GM23248 (cell line): ENCODE data around the gene NAT8L. TPM values are rescaled to one million over a fixed set of nuclear protein-coding genes. Genes with fewer than 3 reads are reported as not detected.

Source experiments
- DNase-seq: peaks from one replicate; pipeline ENCODE4 v3.0.0-alpha.2; 2015
- H2AFZ ChIP-seq: fragments of 200-600 bp; sonication (generic); 2 replicates; pipeline ENCODE4 v1.6.1; 2016; ENCODE audit warnings: antibody characterized with exemption
- H3F3A ChIP-seq: fragments of 200-600 bp; sonication (generic); 2 replicates; pipeline ENCODE4 v1.6.1; 2016; ENCODE audit warnings: mild to moderate bottlenecking, antibody characterized with exemption, mixed run types; ENCODE audit not compliant: insufficient read depth
- H3K27ac ChIP-seq: fragments of 200-600 bp; sonication (generic); 2 replicates; pipeline ENCODE4 v1.5.1; 2016; ENCODE audit warnings: mild to moderate bottlenecking
- H3K27me3 ChIP-seq: fragments of 200-600 bp; sonication (generic); replicated peaks from 2 replicates; pipeline ENCODE4 v1.6.1; 2016; ENCODE audit warnings: mild to moderate bottlenecking; ENCODE audit not compliant: insufficient read depth
- H3K36me3 ChIP-seq: fragments of 200-600 bp; sonication (generic); 2 replicates; pipeline ENCODE4 v1.6.1; 2016; ENCODE audit warnings: low read depth, mild to moderate bottlenecking
- H3K4me1 ChIP-seq: fragments of 200-600 bp; sonication (generic); 2 replicates; pipeline ENCODE4 v1.6.1; 2016; ENCODE audit warnings: mild to moderate bottlenecking; ENCODE audit not compliant: insufficient read depth
- H3K4me2 ChIP-seq: fragments of 200-600 bp; sonication (generic); one replicate; pipeline ENCODE4 v1.6.1; 2016; ENCODE audit warnings: mild to moderate bottlenecking; ENCODE audit not compliant: unreplicated experiment
- H3K4me3 ChIP-seq: fragments of 200-600 bp; sonication (generic); 2 replicates; pipeline ENCODE4 v1.5.1; 2016; ENCODE audit warnings: mild to moderate bottlenecking
- H3K79me2 ChIP-seq: fragments of 200-600 bp; sonication (generic); 2 replicates; pipeline ENCODE4 v1.6.1; 2016; ENCODE audit warnings: mild to moderate bottlenecking; ENCODE audit not compliant: insufficient read depth
- H3K9ac ChIP-seq: fragments of 200-600 bp; sonication (generic); 2 replicates; pipeline ENCODE4 v1.6.1; 2016; ENCODE audit warnings: mild to moderate bottlenecking
- H3K9me2 ChIP-seq: fragments of 200-600 bp; sonication (generic); 2 replicates; pipeline ENCODE4 v1.6.1; 2016; ENCODE audit warnings: mixed run types, mild to moderate bottlenecking, moderate library complexity; ENCODE audit not compliant: insufficient read depth
- H3K9me3 ChIP-seq: fragments of 200-600 bp; sonication (generic); one replicate; pipeline ENCODE4 v1.6.1; 2017; ENCODE audit warnings: low read depth
- H4K20me1 ChIP-seq: fragments of 200-600 bp; sonication (generic); 2 replicates; pipeline ENCODE4 v1.6.0; 2016; ENCODE audit not compliant: insufficient read depth
- EZH2 ChIP-seq: fragments of 200-600 bp; sonication (generic); IDR thresholded peaks from 2 replicates; pipeline ENCODE4 v1.6.1; 2018; ENCODE audit warnings: antibody characterized with exemption, mild to moderate bottlenecking; ENCODE audit not compliant: insufficient read depth, poor library complexity, severe bottlenecking
- EZH2phosphoT487 ChIP-seq: fragments of 200-600 bp; sonication (generic); IDR thresholded peaks from 2 replicates; pipeline ENCODE4 v1.6.1; 2018; ENCODE audit warnings: antibody characterized with exemption, moderate library complexity, mild to moderate bottlenecking, low read depth; ENCODE audit not compliant: insufficient read depth
- WGBS, 2 experiments: methylation state at CpG; one replicate each; pipeline ENCODE4 v1.1.6; 2015 to 2017; ENCODE audit warnings: low lambda C conversion rate in 2 of 2, low coverage in 1 of 2; ENCODE audit errors: missing lambda C conversion rate in 2 of 2; 5-methylcytosine and 5-hydroxymethylcytosine counted together
- in situ Hi-C: fragments of 300-500 bp; cut with MboI; formaldehyde crosslinking; loops from 2 replicates; pipeline ENCODE4 v1.15.0; 2020
- polyA plus RNA-seq: library from polyadenylated mRNA; unstranded; fragments of >200 nt; fragmentation: Nextera tagmentation; extraction: Ambion mirVana; gene quantifications from 2 replicates; pipeline ENCODE4 v1.2.1, GENCODE V29; 2016
- total RNA-seq: library from RNA; depleted of rRNA; stranded (reverse); fragments of >200 nt; shearing (Covaris generic); gene quantifications from 2 replicates; pipeline ENCODE4 v1.2.3, GENCODE V29; 2014

NAT8L gene
- total and polyA plus RNA-seq, 2 experiments from 2014 or later = 0.03 TPM; not detected in 1

DNA sequence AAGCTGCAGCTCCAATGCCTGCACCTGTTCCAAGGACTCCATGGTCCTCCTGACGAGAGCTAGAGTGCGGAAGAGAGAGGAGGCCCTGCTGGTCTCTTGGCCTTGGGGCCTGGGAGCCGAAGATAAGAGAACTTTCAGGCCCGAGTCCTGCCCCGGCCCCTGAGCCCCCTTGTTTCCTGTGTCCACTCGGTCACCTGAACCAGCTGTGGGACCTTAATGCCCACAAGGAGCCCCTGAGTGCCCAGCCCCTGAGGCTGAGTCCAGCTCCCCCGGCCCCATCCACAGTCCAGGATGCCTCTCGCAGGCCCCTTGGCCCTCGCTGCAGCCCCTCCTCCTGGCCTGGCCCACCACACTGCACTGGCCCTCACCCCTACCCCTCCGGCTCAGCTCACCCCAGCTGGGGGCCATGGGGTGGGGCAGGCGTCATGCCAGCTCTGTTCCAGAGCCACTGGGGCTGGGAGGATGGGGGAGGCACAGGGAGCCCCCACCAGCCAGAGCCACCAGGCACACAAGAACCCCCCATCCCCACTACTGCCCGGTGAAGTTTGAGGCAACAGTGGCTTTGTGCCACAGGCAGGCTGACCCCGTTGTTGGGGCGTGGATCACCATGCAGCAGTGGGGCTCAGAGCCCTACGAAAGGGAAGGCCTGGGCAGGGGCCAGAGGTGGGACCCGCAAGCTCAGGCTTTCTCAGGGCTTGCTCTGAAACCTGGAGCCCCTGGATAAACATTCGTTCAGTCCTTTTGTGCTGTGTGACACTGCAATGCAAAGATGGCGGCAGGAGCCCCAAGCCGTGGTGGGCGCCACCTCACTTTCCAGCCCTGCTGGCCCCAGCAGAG is 14.1 kb downstream of the NAT8L start:
- Histone ChIP-seq H3K9me3 (no peaks in the 10 kb centered on the region), H3K4me2 (no peak overlapping the region)
- DNase-seq = no peak

GRCh38 chr4:2073808-2074481 is 14.8 kb downstream of the NAT8L start:
- Histone ChIP-seq H3K79me2 (no peaks in the 10 kb centered on the region), H3K4me2 (no peak overlapping the region), H2AFZ (no peak overlapping the region), H3K9me3 (no peaks in the 10 kb centered on the region), H4K20me1 (no peaks in the 10 kb centered on the region), H3K4me3 (no peak overlapping the region), H3K4me1 (no peaks in the 10 kb centered on the region), H3K9me2 (no peaks in the 10 kb centered on the region), H3K27ac (no peak overlapping the region), H3K36me3 (no peaks in the 10 kb centered on the region), H3F3A (no peaks in the 10 kb centered on the region), H3K9ac (no peak overlapping the region), H3K27me3 (no peaks in the 10 kb centered on the region)
- in situ Hi-C loops = no loop called here
- DNase-seq = no peak
- 74 to 77% methylated on average over 16 to 20 of the region's 20 CpGs for WGBS, 2 experiments
- TF ChIP-seq EZH2phosphoT487 (no peak), EZH2 (no peak)

More for the DNA sequence above, 14.1 kb downstream of the NAT8L start:
- Histone ChIP-seq H2AFZ (no peak overlapping the region), H3K36me3 (no peaks in the 10 kb centered on the region), H3K79me2 (no peaks in the 10 kb centered on the region), H3K27ac (no peak overlapping the region), H3K9ac (no peak overlapping the region), H4K20me1 (no peaks in the 10 kb centered on the region; the same call in 1 of the 2 replicates), H3F3A (no peaks in the 10 kb centered on the region), H3K4me1 (no peaks in the 10 kb centered on the region), H3K27me3 (no peaks in the 10 kb centered on the region), H3K9me2 (no peaks in the 10 kb centered on the region), H3K4me3 (no peak overlapping the region)
- TF ChIP-seq EZH2 (no peak), EZH2phosphoT487 (no peak)
- in situ Hi-C loops = no loop called here
- 72 to 80% methylated on average over 14 to 18 of the region's 20 CpGs for WGBS, 2 experiments

- no peak overlapping the region for H3K9ac ChIP-seq
- no peaks in the 10 kb centered on the region for H3K9me2 ChIP-seq
- no peak overlapping the region for H2AFZ ChIP-seq
- no peaks in the 10 kb centered on the region for H3K79me2 ChIP-seq
- H3K36me3 ChIP-seq = no peaks in the 10 kb centered on the region
- TF ChIP-seq EZH2 (no peak), EZH2phosphoT487 (no peak)
- no peaks in the 10 kb centered on the region for H3K4me1 ChIP-seq
- H3F3A ChIP-seq = no peaks in the 10 kb centered on the region
- no peaks in the 10 kb centered on the region for H3K27me3 ChIP-seq
- no peak overlapping the region for H3K27ac ChIP-seq
- no peak for DNase-seq
- no peak overlapping the region for H3K4me3 ChIP-seq
- in situ Hi-C loops = no loop called here
- H3K9me3 ChIP-seq = no peaks in the 10 kb centered on the region
- H4K20me1 ChIP-seq = no peaks in the 10 kb centered on the region
- no peak overlapping the region for H3K4me2 ChIP-seq
- 77 to 79% methylated on average over 7 to 11 of the region's 11 CpGs for whole genome bisulfite sequencing, 2 experiments
Measured at GRCh38 chr4:2074588-2074987, 15.5 kb downstream of the NAT8L start.

DNA sequence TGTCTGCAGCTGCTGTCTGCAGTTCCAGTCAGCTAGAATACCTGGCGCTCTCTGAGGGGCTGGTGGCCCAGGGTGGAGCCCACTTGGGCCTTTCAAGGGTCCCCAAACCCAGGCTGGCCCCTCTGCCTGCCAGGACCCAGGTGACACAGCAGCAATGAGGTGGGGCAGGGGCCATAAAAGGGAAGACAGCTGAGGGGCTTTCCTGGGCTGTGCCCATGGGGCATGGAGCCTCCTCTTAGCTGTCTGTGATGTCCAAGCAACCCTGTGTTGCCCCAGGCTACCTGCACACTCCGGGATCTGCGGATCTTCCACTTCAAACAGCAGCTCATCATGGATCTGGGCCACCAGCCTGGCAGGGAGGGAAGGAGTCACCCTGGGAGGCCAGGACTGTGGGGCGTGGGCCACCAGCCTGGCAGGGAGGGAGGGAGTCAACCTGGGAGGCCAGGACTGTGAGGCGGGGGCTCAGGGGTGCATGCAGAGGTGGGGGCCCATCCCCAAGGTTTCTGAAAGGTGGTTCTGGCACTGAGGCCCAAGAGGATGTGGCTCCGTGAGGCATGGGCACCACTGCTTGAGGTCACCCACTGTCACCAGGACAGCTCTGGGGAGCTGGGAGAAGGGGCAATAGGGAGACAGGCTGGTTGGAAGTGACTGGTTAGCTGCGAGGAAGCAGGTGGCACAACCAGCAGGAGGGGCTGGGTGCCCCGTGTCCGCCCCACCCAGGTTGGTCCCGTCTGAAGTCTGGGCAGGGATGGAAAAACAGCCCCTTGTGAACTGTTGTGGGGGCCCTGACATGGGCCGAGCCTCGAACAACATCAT is 16.3 kb downstream of the NAT8L start:
- no peak overlapping the region for H3K4me3 ChIP-seq
- H3F3A ChIP-seq = no peaks in the 10 kb centered on the region
- H3K27me3 ChIP-seq = no peaks in the 10 kb centered on the region
- H3K4me2 ChIP-seq = no peak overlapping the region
- H3K27ac ChIP-seq = no peak overlapping the region
- no peaks in the 10 kb centered on the region for H3K36me3 ChIP-seq
- WGBS, 2 experiments = 83 to 84% methylated on average over 12 of the region's 12 CpGs
- no peaks in the 10 kb centered on the region for H3K79me2 ChIP-seq
- H4K20me1 ChIP-seq = no peaks in the 10 kb centered on the region
- H3K4me1 ChIP-seq = no peaks in the 10 kb centered on the region
- no peaks in the 10 kb centered on the region for H3K9me2 ChIP-seq
- H2AFZ ChIP-seq = no peak overlapping the region
- no peak for DNase-seq
- H3K9ac ChIP-seq = no peak overlapping the region
- no peaks in the 10 kb centered on the region for H3K9me3 ChIP-seq
- in situ Hi-C loops = no loop called here
- TF ChIP-seq EZH2phosphoT487 (no peak), EZH2 (no peak)
